Motor neuron (in vitro differentiated cells): ENCODE data around the gene EVI2A. TPM values are rescaled to one million over a fixed set of nuclear protein-coding genes. Genes with fewer than 3 reads are reported as not detected.
"Not testable (repeated sequence)": the region's sequence is repeated elsewhere in the genome, so short reads cannot be mapped to it uniquely, and the experiment has no call there.

ENCODE experiments used
- ATAC-seq, 8 experiments: fragments of 200-7000 bp; cut with Tn5 transposase; replicated peaks in 6 of 8; 2 replicates each; pipeline ENCODE4 v1.8.0; 2021; ENCODE audit warnings: mild to moderate bottlenecking in 8 of 8, moderate library complexity in 8 of 8
- H3K27ac ChIP-seq, 2 donors: fragments of 250-450 bp; sonication (Bioruptor Pico); 2 replicates each; pipeline ENCODE4 v1.9.0; 2021; ENCODE audit warnings: antibody characterized with exemption in 2 of 2, mild to moderate bottlenecking in 2 of 2, moderate library complexity in 1 of 2
- H3K4me1 ChIP-seq, 2 donors: fragments of 250-450 bp; sonication (Bioruptor Pico); replicated peaks in 1 of 2; 2 replicates each; pipeline ENCODE4 v1.6.1; 2021; ENCODE audit warnings: antibody characterized with exemption in 2 of 2, mild to moderate bottlenecking in 2 of 2, moderate library complexity in 1 of 2
- H3K4me3 ChIP-seq, 5 donors: fragments of 250-450 bp; sonication (Bioruptor Pico); 2 replicates each; pipeline ENCODE4 v1.9.0; 2021; ENCODE audit warnings: antibody characterized with exemption in 5 of 5, mild to moderate bottlenecking in 5 of 5, moderate library complexity in 4 of 5
- WGBS, 10 experiments: fragments of 450-650 bp; shearing (Covaris generic); methylation state at CpG; one replicate each; pipeline ENCODE4 v1.0.0; 2022; 5-methylcytosine and 5-hydroxymethylcytosine counted together
- in situ Hi-C, 9 experiments: fragments of 400-800 bp; cut with MboI; loops; one replicate each; pipeline ENCODE4 v1.15.0; 2021; ENCODE audit warnings: low sequenced_read_pairs in 9 of 9, low pct_unique_long_range_greater_than_20kb in 2 of 9; ENCODE audit not compliant: unreplicated experiment in 9 of 9
- total RNA-seq, 8 experiments: library from RNA; unstranded; fragments of 300-600 nt; gene quantifications; 2 replicates each; pipeline versions ENCODE4 v1.2.3 to v1.2.4, GENCODE V29; 2022

The EVI2A gene, protein sequence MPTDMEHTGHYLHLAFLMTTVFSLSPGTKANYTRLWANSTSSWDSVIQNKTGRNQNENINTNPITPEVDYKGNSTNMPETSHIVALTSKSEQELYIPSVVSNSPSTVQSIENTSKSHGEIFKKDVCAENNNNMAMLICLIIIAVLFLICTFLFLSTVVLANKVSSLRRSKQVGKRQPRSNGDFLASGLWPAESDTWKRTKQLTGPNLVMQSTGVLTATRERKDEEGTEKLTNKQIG
- total RNA-seq, result 10 to 100 TPM in 1 of 8 experiments, 1 to 10 TPM in 5, under 1 TPM in 2; 0.50 to 14.5 (median 1.2) TPM

DNA sequence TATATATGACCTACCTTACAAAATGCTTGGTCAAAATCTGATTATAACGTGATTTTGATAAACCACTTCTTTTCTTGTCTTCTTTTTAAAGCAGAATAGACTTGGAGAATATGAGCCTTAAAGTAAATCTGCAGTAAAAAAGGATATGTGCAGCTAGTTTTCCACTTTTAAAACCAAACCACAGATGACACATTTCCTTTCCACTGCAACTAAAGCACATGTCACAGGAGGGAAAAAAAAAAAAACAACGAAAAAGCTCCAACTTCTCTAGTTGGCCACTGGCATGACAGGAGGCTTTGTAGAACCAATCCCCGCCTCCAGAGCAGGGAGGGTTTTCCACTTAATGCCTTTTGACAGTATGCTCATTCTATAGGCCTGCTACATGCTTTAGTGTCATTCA is at the start of gene EVI2A:
TSS of gene EVI2A (minus strand) at position 142 of the 400 bp plus-strand sequence. CDS start 2,609 bp downstream, outside the sequence.
- Histone ChIP-seq H3K4me3 (no peak within 1 kb of the TSS), H3K4me1 (peaks cover 0 to 4% of the 10 kb centered on the region in 2 donors), H3K27ac (no peak within 1 kb of the TSS)
- in situ Hi-C loops, result no loop called here
- WGBS, 10 experiments, result 0 to 100% (median 91%) methylated on average over 1 to 3 of the region's 3 CpGs; no CpG with 5 or more reads in 3 of the 10 experiments
- ATAC-seq, result peak in 2 of 8 experiments; percentile 32 to 36

- in situ Hi-C loops, result no loop called here
- Histone ChIP-seq H3K4me3 (no peak overlapping the region), H3K27ac (no peak overlapping the region), H3K4me1 (no peaks in the 10 kb centered on the region)
- no peak for ATAC-seq
These were observed 47.8 kb upstream of the EVI2A start for GRCh38 chr17:31369266-31369665.

DNA sequence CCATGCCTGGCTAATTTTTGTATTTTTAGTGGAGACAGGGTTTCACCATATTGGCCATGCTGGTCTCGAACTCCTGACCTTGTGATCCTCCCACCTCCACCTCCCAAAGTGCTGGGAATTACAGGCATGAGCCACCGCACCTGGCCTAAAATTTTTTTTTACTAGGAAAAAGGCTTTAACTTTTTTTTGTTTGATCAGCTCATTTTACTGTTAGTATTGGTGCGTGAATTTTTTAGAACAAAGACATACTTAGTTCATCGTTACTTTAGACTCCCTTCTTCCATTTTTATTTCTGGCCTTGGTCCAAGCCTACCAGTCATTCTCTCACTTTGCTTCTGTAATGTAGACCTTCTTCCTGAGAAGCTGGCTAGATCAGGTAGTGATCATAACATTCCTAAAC is 44.7 kb upstream of the EVI2A start:
- Histone ChIP-seq H3K4me1 (no peaks in the 10 kb centered on the region), H3K4me3 (no peak overlapping the region), H3K27ac (no peak overlapping the region)
- in situ Hi-C loops, result no loop called here
- ATAC-seq, result no peak
- WGBS, 10 experiments, result 60 to 100% (median 96%) methylated on average over 2 to 4 of the region's 4 CpGs; no CpG with 5 or more reads in 1 of the 10 experiments

GRCh38 chr17:31364012-31364411 is 42.6 kb upstream of the EVI2A start:
- Histone ChIP-seq H3K27ac (no peak overlapping the region), H3K4me1 (no peaks in the 10 kb centered on the region), H3K4me3 (no peak overlapping the region)
- 94 to 100% (median 100%) methylated on average over 1 to 6 of the region's 6 CpGs; no CpG with 5 or more reads in 2 of the 10 experiments for WGBS, 10 experiments
- ATAC-seq, result no peak
- in situ Hi-C loops, result no loop called here

DNA sequence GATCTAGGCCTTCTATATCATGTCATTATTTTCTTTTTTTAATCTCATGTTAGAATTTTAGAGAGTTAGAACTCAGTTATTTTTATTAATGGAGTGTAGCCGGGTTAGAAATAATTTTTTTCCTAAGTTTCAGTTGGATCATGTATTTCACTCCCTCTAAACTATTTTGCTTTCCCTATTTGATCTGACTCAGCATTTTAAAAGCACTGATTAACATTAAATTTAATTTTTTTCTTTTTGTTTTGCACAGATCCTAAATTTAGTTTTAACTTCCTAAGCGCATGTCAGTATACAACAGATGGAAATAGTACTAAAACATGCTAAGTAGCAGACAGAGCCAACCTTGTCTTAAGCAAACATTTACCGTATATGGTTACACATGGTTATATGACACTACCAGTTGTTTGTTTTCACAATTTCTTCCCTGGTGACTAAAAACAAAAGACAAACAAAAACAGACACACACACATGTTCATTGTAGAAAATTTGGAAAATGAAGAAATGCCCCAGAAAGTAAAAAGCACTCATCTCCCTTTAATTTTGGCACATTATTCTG is 36.5 kb upstream of the EVI2A start:
- in situ Hi-C loops, result no loop called here
- no peak overlapping the region for H3K27ac ChIP-seq
- peak in 3 of 8 experiments; percentile 85 to 97 (median 88) for ATAC-seq
- H3K4me1 ChIP-seq, result no peaks in the 10 kb centered on the region
- 50 to 100% (median 89%) methylated on average over 2 to 3 of the region's 3 CpGs for WGBS, 10 experiments
- no peak overlapping the region for H3K4me3 ChIP-seq

DNA sequence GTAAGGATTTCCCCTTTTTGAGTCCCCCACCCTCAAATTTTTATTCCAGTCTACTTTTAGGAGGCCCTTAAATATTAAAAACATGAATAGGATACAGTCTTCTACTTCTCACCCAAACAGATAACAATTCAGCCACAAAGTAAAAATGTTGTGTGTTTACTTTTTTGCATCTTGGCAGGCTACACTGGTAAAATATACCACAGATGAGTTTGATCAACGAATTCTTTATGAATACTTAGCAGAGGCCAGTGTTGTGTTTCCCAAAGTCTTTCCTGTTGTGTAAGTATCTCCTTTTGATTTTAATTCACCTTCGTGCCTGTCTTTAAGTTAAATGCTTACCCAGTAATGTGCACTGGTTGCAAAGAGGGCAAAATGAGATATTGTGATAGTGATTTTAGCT is 35.7 kb upstream of the EVI2A start:
- in situ Hi-C loops, result no loop called here
- no peaks in the 10 kb centered on the region for H3K4me1 ChIP-seq
- ATAC-seq, result no peak
- 50 to 100% (median 94%) methylated on average over 1 to 2 of the region's 2 CpGs; no CpG with 5 or more reads in 1 of the 10 experiments for WGBS, 10 experiments
- H3K27ac ChIP-seq, result no peak overlapping the region
- H3K4me3 ChIP-seq, result no peak overlapping the region

DNA sequence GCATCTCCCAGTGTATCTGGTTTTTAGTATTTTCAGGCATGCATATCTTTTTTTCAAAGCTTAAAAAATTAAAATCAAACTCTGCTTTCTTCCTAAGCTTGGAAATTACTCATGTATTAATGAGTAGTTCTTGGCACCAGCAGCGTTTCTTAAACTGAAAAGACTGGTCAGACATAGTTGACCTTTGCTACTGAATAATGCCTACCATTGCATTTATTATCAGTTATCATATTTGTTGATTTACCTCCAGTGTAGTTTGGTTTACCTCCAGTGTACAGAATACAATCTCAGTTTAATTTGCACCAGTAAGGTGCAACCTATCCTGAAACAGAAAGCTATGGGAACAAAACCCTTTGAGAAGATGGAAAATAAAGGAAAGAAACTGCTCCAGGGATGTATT is 34.5 kb upstream of the EVI2A start:
- no peak for ATAC-seq
- 0 to 100% (median 75%) methylated on average over 1 of the region's 1 CpG; no CpG with 5 or more reads in 2 of the 10 experiments for WGBS, 10 experiments
- Histone ChIP-seq H3K4me3 (no peak overlapping the region), H3K4me1 (no peaks in the 10 kb centered on the region), H3K27ac (no peak overlapping the region)
- in situ Hi-C loops, result no loop called here

DNA sequence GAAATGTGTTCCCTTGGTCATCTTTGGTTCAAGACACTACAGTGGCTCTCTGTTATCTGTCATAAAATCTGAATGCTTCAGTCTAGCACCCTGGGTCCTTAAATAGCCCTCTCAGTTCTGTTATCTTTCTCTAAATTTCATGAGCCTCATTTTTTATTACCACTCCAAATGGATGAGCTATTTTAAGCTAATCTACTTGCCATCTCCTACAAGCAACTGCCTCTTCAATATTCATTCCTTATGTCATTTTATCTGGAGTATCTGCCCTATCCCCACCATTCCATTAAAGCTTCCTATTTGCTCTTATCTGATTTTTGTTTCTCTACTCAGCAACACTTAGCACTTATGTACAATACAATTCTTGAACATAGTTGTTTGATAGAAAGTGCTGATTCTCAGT is 28.0 kb upstream of the EVI2A start:
- no peak for ATAC-seq
- no peak overlapping the region for H3K27ac ChIP-seq
- H3K4me1 ChIP-seq, result no peaks in the 10 kb centered on the region
- in situ Hi-C loops, result no loop called here
- no peak overlapping the region for H3K4me3 ChIP-seq

DNA sequence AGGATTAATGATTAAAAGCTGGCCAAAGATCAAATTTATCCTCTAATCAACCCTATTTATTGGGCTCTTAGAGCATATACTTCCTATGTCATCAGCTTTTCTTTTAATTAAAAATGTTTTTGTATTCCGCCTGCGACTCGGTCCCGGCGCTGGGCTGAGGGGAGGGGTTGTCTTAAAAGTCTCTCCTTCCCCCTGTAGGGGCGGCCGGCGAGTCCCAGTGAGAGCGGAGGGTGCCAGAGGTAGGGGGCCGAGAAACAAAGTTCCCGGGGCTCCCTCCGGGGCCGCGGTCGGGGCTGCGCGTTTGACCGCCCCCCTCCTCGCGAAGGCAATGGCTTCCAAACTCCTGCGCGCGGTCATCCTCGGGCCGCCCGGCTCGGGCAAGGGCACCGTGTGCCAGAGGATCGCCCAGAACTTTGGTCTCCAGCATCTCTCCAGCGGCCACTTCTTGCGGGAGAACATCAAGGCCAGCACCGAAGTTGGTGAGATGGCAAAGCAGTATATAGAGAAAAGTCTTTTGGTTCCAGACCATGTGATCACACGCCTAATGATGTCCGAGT is 23.8 kb upstream of the EVI2A start:
- 100% methylated on average over 3 of the region's 34 CpGs; no CpG with 5 or more reads in 9 of the 10 experiments for WGBS, 10 experiments
- H3K4me3 ChIP-seq, H3K4me1 ChIP-seq, in situ Hi-C loops, H3K27ac ChIP-seq: not testable (repeated sequence)
- peak in 4 of 8 experiments; percentile 16 to 49 (median 24) for ATAC-seq

- WGBS, 10 experiments, result 72 to 90% (median 78%) methylated on average over 3 to 6 of the region's 6 CpGs
- Histone ChIP-seq H3K27ac (no peak overlapping the region), H3K4me3 (no peak overlapping the region), H3K4me1 (no peaks in the 10 kb centered on the region)
- in situ Hi-C loops, result no loop called here
- ATAC-seq, result peak in 2 of 8 experiments; percentile 41 to 61
These were observed 18.7 kb upstream of the EVI2A start for GRCh38 chr17:31339906-31340661.

GRCh38 chr17:31329221-31329620 is 7.8 kb upstream of the EVI2A start:
- no peak for ATAC-seq
- Histone ChIP-seq H3K4me1 (no peaks in the 10 kb centered on the region), H3K27ac (no peak overlapping the region), H3K4me3 (no peak overlapping the region)
- in situ Hi-C loops, result no loop called here

- peak in 2 of 8 experiments; percentile 22 to 33 for ATAC-seq
- Histone ChIP-seq H3K27ac (no peak overlapping the region), H3K4me1 (no peaks in the 10 kb centered on the region), H3K4me3 (no peak overlapping the region)
- in situ Hi-C loops, result no loop called here
These were observed 6.7 kb upstream of the EVI2A start for GRCh38 chr17:31328160-31328535.

DNA sequence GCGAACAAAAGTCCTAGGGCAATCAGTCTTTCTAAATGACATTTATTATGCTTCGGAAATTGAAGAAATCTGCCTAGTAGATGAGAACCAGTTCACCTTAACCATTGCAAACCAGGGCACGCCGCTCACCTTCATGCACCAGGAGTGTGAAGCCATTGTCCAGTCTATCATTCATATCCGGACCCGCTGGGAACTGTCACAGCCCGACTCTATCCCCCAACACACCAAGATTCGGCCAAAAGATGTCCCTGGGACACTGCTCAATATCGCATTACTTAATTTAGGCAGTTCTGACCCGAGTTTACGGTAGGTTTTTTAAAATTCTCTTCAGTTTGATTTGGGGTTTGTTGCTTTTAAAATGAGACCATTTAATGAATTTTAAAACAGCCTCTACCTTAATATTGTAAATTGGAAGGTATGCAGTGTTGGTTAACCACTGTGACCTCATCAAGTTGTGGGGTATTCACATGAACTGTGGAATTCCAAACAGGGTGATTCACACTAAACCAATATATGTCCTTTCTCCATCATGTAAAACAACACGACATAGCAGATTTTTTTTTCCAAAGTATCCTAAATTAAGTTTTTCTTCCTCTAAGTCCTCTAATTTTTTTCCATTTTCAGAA is 6.2 kb upstream of the EVI2A start:
- peak in 2 of 8 experiments; percentile 42 to 67 for ATAC-seq
- no peak overlapping the region for H3K27ac ChIP-seq
- in situ Hi-C loops, result no loop called here
- WGBS, 10 experiments, result 47 to 100% (median 92%) methylated on average over 2 to 12 of the region's 12 CpGs
- H3K4me3 ChIP-seq, result no peak overlapping the region
- H3K4me1 ChIP-seq, result no peaks in the 10 kb centered on the region
